ENCODE data around the gene TUBA1A. TPM values are rescaled to one million over a fixed set of nuclear protein-coding genes. Genes with fewer than 3 reads are reported as not detected.

Gene TUBA1A
- total RNA-seq, 4 donors from 2014 or later = 24.6 to 64.4 (median 32.1) TPM

- no peaks in the 10 kb centered on the region for H3K9me3 ChIP-seq
- TF ChIP-seq CTCF (IDR thresholded peaks at IDR 0.05) (no peak), POLR2A (IDR thresholded peaks at IDR 0.05) (no peak)
- intact Hi-C loops (cut with DNase I) = no loop called here
- H3K27me3 ChIP-seq = no peaks in the 10 kb centered on the region
- H3K4me3 ChIP-seq (replicated peaks in 1 of 3) = no peak overlapping the region
- WGBS, 2 donors = 79 to 82% methylated on average over 6 of the region's 6 CpGs
- H3K4me1 ChIP-seq = no peaks in the 10 kb centered on the region
- no peak for DNase-seq
- no peak overlapping the region for H3K27ac ChIP-seq
- no peaks in the 10 kb centered on the region for H3K36me3 ChIP-seq
Measured at GRCh38 chr12:49161092-49161795, 27.6 kb downstream of the TUBA1A start.

GRCh38 chr12:49160399-49160798 is 28.5 kb downstream of the TUBA1A start:
- H3K27ac ChIP-seq = no peak overlapping the region
- no peak overlapping the region for H3K4me3 ChIP-seq (replicated peaks in 1 of 3)
- H3K36me3 ChIP-seq = no peaks in the 10 kb centered on the region
- no peak for DNase-seq
- WGBS, 2 donors = 81 to 91% methylated on average over 2 of the region's 2 CpGs
- no peaks in the 10 kb centered on the region for H3K9me3 ChIP-seq
- no peaks in the 10 kb centered on the region for H3K4me1 ChIP-seq
- TF ChIP-seq POLR2A (IDR thresholded peaks at IDR 0.05) = no peak
- TF ChIP-seq CTCF (IDR thresholded peaks at IDR 0.05) = no peak
- intact Hi-C loops (cut with DNase I) = no loop called here
- H3K27me3 ChIP-seq = no peaks in the 10 kb centered on the region

- TF ChIP-seq POLR2A (IDR thresholded peaks at IDR 0.05) = no peak
- no peak for TF ChIP-seq CTCF (IDR thresholded peaks at IDR 0.05)
- intact Hi-C loops (cut with DNase I) = no loop called here
Measured at GRCh38 chr12:49154221-49154620, 34.7 kb downstream of the TUBA1A start.

GRCh38 chr12:49147384-49147783 is 41.5 kb downstream of the TUBA1A start:
- Histone ChIP-seq H3K9me3 (no peaks in the 10 kb centered on the region), H3K4me3 (replicated peaks in 1 of 3) (no peak overlapping the region), H3K4me1 (no peaks in the 10 kb centered on the region), H3K27ac (no peak overlapping the region), H3K36me3 (no peaks in the 10 kb centered on the region), H3K27me3 (no peaks in the 10 kb centered on the region)
- 97 to 100% methylated on average over 2 of the region's 2 CpGs for WGBS, 2 donors
- DNase-seq = no peak
- TF ChIP-seq POLR2A (IDR thresholded peaks at IDR 0.05) (no peak), CTCF (IDR thresholded peaks at IDR 0.05) (no peak)
- intact Hi-C loops (cut with DNase I) = no loop called here

More at GRCh38 chr12:49154221-49154620, 34.7 kb downstream of the TUBA1A start:
- Histone ChIP-seq H3K27me3 (no peaks in the 10 kb centered on the region), H3K4me1 (no peaks in the 10 kb centered on the region), H3K27ac (no peak overlapping the region), H3K4me3 (replicated peaks in 1 of 3) (no peak overlapping the region), H3K9me3 (no peaks in the 10 kb centered on the region), H3K36me3 (no peaks in the 10 kb centered on the region)
- DNase-seq = no peak
- 72 to 89% methylated on average over 3 of the region's 3 CpGs for WGBS, 2 donors

GRCh38 chr12:49146406-49146805 is 42.5 kb downstream of the TUBA1A start:
- DNase-seq = no peak
- Histone ChIP-seq H3K36me3 (no peaks in the 10 kb centered on the region), H3K9me3 (no peaks in the 10 kb centered on the region), H3K27me3 (no peaks in the 10 kb centered on the region), H3K27ac (no peak overlapping the region), H3K4me3 (replicated peaks in 1 of 3) (no peak overlapping the region), H3K4me1 (no peaks in the 10 kb centered on the region)
- 95 to 98% methylated on average over 1 of the region's 1 CpG for WGBS, 2 donors
- TF ChIP-seq POLR2A (IDR thresholded peaks at IDR 0.05) (no peak), CTCF (IDR thresholded peaks at IDR 0.05) (no peak)
- intact Hi-C loops (cut with DNase I) = no loop called here
